B cell (primary cell): ENCODE data around the gene JMJD1C.

Experiments used
- EZH2 ChIP-seq: IDR thresholded peaks from 2 replicates; pipeline ENCODE4 v1.6.1; 2012; ENCODE audit warnings: borderline replicate concordance, low read depth, mild to moderate bottlenecking, moderate library complexity, low read length; ENCODE audit not compliant: insufficient read depth, poor library complexity, severe bottlenecking
- TF ChIP-seq, protein P1 (sequence below): fragments of 200-600 bp; IDR thresholded peaks from one replicate; pipeline ENCODE4 v1.8.0; 2022; ENCODE audit warnings: antibody characterized with exemption, mild to moderate bottlenecking

DNA sequence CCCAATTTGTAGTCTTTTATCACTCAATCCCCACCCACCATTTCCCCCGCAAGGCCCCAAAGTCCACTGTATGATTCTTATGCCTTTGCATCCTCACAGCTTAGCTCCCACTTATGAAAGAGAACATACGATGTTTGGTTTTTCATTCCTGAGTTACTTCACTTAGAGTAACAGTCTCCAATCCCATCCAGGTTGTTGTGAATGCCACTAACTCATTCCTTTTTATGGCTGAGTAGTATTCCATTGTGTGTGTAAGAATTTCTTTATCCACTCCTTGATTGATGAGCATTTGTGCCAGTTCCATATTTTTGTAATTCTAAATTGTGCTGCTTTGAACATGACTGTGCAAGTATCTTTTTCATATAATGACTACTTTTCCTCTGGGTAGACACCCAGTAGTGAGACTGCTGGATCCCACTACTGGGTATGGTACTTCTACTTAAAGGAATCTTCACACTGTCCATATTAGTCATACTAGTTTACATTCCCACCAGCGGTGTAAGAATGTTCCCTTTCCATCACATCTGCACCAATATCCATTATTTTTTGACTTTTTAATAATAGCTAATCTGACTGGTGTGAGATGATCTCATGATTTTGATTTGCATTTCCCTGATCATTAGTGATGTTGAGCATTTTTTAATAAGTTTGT lies 152.6 kb downstream of the JMJD1C start:
- TF ChIP-seq, protein P1, sequence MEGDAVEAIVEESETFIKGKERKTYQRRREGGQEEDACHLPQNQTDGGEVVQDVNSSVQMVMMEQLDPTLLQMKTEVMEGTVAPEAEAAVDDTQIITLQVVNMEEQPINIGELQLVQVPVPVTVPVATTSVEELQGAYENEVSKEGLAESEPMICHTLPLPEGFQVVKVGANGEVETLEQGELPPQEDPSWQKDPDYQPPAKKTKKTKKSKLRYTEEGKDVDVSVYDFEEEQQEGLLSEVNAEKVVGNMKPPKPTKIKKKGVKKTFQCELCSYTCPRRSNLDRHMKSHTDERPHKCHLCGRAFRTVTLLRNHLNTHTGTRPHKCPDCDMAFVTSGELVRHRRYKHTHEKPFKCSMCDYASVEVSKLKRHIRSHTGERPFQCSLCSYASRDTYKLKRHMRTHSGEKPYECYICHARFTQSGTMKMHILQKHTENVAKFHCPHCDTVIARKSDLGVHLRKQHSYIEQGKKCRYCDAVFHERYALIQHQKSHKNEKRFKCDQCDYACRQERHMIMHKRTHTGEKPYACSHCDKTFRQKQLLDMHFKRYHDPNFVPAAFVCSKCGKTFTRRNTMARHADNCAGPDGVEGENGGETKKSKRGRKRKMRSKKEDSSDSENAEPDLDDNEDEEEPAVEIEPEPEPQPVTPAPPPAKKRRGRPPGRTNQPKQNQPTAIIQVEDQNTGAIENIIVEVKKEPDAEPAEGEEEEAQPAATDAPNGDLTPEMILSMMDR: no peak
- TF ChIP-seq EZH2: no peak
